Measurements from ENCODE around the gene SEMA4D. TPM values are rescaled to one million over a fixed set of nuclear protein-coding genes. Genes with fewer than 3 reads are reported as not detected.

Gene SEMA4D
- total RNA-seq, 1 experiment from 2014 or later = 23.3 TPM

DNA sequence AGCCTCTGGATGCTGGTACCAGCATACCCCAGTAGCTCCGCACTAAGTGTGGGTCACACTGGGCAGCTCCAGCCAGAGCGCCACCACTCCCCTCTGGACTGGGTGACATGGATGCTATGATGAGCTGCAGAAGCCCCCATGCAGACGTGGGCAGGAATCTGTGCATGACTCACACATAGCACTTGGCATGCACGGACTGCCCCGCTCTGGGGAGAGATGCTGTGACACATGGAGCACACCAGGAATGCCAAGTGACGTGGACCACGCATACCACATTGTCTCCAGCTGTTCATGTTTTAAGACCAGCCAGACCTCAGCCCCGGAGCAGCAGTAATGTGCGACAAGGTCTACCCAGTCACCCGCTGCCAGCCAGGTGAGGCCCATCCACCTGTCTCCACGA, 64.1 kb downstream of the SEMA4D start:
- Mint-ChIP-seq H3K36me3 (ENCODE audit: insufficient read depth, unreplicated experiment) (no peaks in the 10 kb centered on the region), H3K4me3 (ENCODE audit: low read depth, unreplicated experiment) (no peak overlapping the region), H3K4me1 (ENCODE audit: low read depth, unreplicated experiment) (peaks cover 30% of the 10 kb centered on the region), H3K27me3 (ENCODE audit: unreplicated experiment) (no peaks in the 10 kb centered on the region), H3K27ac (ENCODE audit: unreplicated experiment) (no peak overlapping the region), H3K9me3 (ENCODE audit: low read depth, unreplicated experiment) (no peaks in the 10 kb centered on the region)
- CTCF ChIA-PET = no interaction called here
- intact Hi-C loops (cut with micrococcal nuclease; ENCODE audit: unreplicated experiment) = no loop called here
- BruUV-seq (replicated peaks) = no TSS peak
- TF ChIP-seq, protein P1, sequence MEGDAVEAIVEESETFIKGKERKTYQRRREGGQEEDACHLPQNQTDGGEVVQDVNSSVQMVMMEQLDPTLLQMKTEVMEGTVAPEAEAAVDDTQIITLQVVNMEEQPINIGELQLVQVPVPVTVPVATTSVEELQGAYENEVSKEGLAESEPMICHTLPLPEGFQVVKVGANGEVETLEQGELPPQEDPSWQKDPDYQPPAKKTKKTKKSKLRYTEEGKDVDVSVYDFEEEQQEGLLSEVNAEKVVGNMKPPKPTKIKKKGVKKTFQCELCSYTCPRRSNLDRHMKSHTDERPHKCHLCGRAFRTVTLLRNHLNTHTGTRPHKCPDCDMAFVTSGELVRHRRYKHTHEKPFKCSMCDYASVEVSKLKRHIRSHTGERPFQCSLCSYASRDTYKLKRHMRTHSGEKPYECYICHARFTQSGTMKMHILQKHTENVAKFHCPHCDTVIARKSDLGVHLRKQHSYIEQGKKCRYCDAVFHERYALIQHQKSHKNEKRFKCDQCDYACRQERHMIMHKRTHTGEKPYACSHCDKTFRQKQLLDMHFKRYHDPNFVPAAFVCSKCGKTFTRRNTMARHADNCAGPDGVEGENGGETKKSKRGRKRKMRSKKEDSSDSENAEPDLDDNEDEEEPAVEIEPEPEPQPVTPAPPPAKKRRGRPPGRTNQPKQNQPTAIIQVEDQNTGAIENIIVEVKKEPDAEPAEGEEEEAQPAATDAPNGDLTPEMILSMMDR (IDR thresholded peaks at IDR 0.05; ENCODE audit: unreplicated experiment) = no peak
- DNase-seq = no peak

DNA sequence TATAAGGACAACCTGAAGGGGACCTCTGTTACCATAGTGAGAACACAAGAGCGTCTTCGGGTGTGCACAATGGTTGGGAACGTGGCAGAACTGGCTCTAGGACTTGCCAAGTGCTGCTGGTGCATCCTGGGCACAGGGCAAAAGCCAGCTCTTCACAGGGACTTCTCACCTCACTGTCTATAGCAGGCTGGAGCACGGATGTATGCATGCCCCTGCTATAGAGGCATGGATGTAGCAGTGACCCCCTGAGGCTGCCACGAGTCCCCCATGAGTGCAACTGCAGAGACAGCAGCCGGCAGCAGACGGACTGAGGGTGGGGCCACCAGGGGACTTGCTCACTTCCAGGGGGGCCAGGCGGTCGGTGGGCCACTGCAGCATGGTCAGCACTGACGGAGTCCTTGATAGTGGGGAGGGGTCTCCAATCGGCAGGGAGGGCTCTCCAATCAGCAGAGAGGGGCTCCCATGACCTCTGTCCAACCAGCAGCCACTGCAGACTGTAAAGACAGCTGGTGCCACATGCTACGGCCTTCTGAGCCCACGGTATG, 64.9 kb downstream of the SEMA4D start:
- H3K27me3 Mint-ChIP-seq (ENCODE audit: unreplicated experiment) = no peaks in the 10 kb centered on the region
- H3K4me3 Mint-ChIP-seq (ENCODE audit: low read depth, unreplicated experiment) = no peak overlapping the region
- H3K36me3 Mint-ChIP-seq (ENCODE audit: insufficient read depth, unreplicated experiment) = no peaks in the 10 kb centered on the region
- H3K9me3 Mint-ChIP-seq (ENCODE audit: low read depth, unreplicated experiment) = no peaks in the 10 kb centered on the region
- H3K4me1 Mint-ChIP-seq (ENCODE audit: low read depth, unreplicated experiment) = peaks cover 30% of the 10 kb centered on the region
- no peak for DNase-seq
- H3K27ac Mint-ChIP-seq (ENCODE audit: unreplicated experiment) = no peak overlapping the region
- CTCF ChIA-PET = no interaction called here
- no TSS peak for BruUV-seq (replicated peaks)
- TF ChIP-seq, protein P1 (IDR thresholded peaks at IDR 0.05; ENCODE audit: unreplicated experiment) = no peak
- intact Hi-C loops (cut with micrococcal nuclease; ENCODE audit: unreplicated experiment) = no loop called here

DNA sequence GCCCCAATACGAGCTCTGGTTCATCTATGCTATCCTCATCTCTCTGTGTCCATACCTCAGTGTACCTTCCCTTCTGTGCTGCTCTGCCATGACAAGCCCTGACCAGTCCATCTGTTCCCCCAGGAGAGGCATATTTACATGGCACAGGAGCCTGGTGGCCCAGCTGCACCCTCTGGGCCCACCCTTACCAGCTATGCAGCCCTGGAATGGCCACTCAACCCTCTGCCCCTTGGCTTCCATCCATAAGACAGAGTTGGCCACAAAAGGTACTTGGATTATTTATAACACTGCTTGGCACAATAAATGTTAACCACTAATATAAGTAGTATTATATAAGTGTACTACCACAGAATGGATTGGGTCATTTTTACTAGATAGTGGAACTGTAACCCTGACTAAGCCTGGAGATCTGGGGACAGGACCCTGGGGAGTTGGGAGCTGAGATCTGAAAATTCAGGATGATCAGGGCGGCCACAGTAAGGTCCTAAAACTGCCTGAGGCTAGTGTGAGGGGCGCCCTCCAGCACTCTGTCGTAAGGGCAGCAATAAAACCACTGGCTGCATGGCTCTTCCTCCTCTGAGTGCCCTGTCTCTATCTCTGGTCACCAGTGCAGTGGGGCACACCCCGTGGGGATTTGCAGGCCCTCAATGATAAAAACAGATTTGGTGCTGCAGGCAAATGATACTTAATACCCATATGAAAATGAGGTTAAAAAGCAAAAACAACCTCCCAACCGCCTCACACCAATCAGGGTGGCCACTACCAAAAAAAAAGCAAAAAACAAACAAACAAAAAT, 65.8 kb downstream of the SEMA4D start:
- Mint-ChIP-seq H3K4me1 (ENCODE audit: low read depth, unreplicated experiment) (peaks cover 21% of the 10 kb centered on the region), H3K36me3 (ENCODE audit: insufficient read depth, unreplicated experiment) (no peaks in the 10 kb centered on the region), H3K27me3 (ENCODE audit: unreplicated experiment) (no peaks in the 10 kb centered on the region), H3K27ac (ENCODE audit: unreplicated experiment) (no peak overlapping the region), H3K9me3 (ENCODE audit: low read depth, unreplicated experiment) (no peaks in the 10 kb centered on the region), H3K4me3 (ENCODE audit: low read depth, unreplicated experiment) (no peak overlapping the region)
- DNase-seq = no peak
- no TSS peak for BruUV-seq (replicated peaks)
- intact Hi-C loops (cut with micrococcal nuclease; ENCODE audit: unreplicated experiment) = no loop called here
- CTCF ChIA-PET = no interaction called here
- TF ChIP-seq, protein P1 (IDR thresholded peaks at IDR 0.05; ENCODE audit: unreplicated experiment) = no peak

DNA sequence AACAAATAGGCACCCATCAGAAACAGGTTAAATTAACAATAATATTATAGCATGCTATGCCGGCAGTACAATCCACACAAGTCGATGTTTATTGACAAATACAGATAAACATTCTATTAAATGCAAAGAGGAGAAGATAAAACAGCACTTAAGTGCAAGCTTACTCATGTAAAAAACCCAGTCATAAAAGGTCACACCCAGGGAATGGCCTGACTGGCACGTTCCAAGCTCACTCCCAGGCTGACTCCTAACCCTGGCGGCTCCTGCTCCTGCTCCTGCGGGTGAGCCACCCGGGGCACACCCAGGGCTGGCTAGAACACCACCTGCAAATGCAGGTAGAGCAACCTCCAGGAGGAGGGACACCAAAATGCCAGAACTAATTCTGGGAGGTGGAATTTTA, 66.9 kb downstream of the SEMA4D start:
- Mint-ChIP-seq H3K9me3 (ENCODE audit: low read depth, unreplicated experiment) (no peaks in the 10 kb centered on the region), H3K4me1 (ENCODE audit: low read depth, unreplicated experiment) (peaks cover 20% of the 10 kb centered on the region), H3K27ac (ENCODE audit: unreplicated experiment) (no peak overlapping the region), H3K4me3 (ENCODE audit: low read depth, unreplicated experiment) (no peak overlapping the region), H3K36me3 (ENCODE audit: insufficient read depth, unreplicated experiment) (no peaks in the 10 kb centered on the region), H3K27me3 (ENCODE audit: unreplicated experiment) (no peaks in the 10 kb centered on the region)
- intact Hi-C loops (cut with micrococcal nuclease; ENCODE audit: unreplicated experiment) = no loop called here
- no TSS peak for BruUV-seq (replicated peaks)
- TF ChIP-seq, protein P1 (IDR thresholded peaks at IDR 0.05; ENCODE audit: unreplicated experiment) = no peak
- no peak for DNase-seq
- CTCF ChIA-PET = no interaction called here

Measured in Calu3 (cell line).